GM12892 (cell line): ENCODE results near the gene CPE.

Source experiments
- DNase-seq: peaks from one replicate; pipeline ENCODE4 v3.0.0; 2011; ENCODE audit not compliant: insufficient read length
- FAIRE-seq: peaks from 2 replicates; lab custom pipeline; 2011; peaks lifted over from hg19 to GRCh38; lab: Jason Lieb, UNC
- POLR2A ChIP-seq: IDR thresholded peaks from 2 replicates; pipeline ENCODE4 v1.6.1; 2011; ENCODE audit warnings: low read depth, low read length, control low read depth
- POLR2AphosphoS5 ChIP-seq: IDR thresholded peaks from 2 replicates; pipeline ENCODE4 v1.6.1; 2011; ENCODE audit warnings: low read depth, low read length, control low read depth
- TAF1 ChIP-seq: IDR thresholded peaks from 2 replicates; pipeline ENCODE4 v1.6.1; 2011; ENCODE audit warnings: low read depth, mild to moderate bottlenecking, control low read depth, low read length, borderline replicate concordance

CPE gene

DNA sequence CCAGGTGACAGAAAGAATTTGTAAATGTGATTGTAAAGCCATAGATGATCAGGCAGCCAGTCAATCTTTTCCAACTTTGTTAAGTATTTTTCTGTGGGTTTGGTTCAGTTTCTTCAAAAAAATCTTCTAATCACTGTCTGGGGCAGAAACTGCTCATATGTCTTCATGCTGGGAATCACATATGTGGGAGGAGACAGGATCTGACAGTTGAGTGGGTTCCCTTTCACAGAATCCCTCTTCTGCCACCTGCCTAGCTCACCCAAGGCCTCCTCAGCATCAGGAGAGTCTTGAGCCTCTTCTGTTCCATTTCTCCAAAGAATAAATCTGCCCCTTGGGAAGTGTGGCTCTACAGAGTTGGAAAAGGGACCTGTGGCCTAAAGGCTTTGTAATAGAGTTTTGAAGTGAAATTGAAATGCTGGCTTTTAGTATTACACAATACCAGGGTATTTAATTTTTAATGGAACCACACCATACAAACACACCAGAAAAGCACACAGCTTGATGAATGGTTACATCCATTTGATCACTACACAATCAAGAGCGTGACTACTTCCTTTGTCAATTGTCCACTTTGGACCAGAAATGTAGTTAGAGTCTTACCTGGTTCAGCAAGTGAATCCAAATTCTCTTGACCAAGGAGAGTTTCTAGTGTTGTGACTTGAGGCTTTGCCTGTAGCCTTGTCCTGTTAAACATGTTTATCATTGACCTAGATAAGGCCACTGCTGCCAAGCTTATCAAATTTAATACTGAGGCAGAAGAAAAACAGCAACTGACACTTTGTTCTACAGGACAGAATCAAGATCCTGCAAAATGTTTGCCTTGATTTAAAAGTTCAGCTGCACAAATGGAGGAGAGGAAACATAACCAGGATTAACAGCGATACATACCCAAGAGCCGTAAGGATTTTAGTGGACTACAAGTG is 30.9 kb upstream of the CPE start:
- TF ChIP-seq POLR2A (no peak), TAF1 (no peak), POLR2AphosphoS5 (no peak)
- FAIRE-seq (no peak), DNase-seq (no peak)

DNA sequence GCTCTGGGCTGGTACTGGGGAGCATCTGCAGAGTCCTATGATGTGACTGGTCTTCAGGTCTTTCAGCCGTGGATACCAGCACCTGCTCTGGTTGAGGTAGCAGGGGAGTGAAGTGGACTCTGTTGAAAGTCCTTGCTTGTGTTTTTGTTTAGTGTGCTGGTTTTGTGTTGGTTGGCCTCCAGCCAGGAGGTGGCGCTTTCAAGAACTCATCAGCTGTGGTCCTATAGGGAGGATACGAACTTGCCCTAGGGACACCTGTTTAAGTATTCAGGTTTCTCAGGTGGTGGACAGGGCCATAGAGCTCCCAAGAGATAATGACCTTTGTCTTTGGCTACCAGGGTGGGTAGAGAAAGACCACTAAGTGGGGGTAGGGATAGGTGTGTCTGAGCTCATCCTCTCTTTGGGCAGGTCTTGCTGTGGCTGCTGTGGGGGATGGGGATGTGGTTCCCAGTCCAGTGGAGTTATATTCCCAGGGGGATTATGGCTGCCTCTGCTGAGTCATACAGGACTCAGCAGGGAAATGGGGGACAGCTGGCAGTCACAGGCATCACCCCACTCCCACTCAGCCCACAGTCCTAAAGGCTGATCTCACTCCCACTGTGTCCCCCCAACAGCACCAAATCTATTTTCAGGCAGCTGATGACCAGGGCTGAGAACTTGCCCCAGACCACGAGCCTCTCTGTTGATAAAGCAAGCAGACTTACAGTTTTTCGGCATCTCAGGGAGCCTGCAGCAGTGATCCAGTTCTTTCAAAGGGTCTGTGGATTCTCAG is 27.3 kb upstream of the CPE start:
- no peak for DNase-seq
- TF ChIP-seq TAF1 (no peak), POLR2A (no peak), POLR2AphosphoS5 (no peak)
- FAIRE-seq = no peak

DNA sequence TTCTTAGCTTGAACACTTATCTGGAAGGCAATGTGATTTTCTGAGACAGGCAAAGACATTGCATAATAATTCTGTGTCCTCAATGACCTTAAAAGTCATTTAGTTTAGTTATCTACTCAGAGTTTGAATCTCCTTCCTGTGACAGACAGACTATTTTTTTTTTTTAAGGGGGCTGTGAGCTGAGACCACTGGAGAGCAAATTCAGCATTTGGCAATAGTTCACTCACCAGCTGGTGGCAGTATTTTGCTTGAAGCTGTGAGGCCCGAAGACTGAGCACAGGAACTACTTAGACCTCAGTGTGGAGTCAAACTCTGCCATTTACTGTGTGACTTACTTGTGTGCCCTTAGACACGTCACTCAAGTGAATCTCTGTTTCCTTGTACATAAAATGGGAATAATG is 22.9 kb upstream of the CPE start:
- no peak for TF ChIP-seq POLR2AphosphoS5
- TF ChIP-seq TAF1 = no peak
- TF ChIP-seq POLR2A = no peak
- DNase-seq (no peak), FAIRE-seq (no peak)

DNA sequence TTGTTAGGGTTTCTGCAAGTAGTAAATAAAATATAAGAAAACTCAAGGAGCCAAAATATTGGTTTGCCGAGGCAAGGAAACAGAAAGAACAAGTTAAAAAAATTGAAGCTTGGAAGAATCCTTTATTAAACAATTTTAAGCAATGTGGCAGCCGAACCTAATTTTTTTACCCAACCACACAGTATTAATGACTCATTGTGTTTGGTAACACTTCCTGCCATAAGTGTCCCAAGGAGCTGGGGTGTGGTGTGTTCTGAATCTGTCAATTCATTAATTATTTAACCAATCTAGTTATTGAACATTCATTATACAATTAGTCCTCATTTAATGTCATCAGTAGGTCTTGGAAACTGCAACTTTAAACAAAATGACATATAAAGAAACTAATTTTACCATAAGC is 19.3 kb upstream of the CPE start:
- DNase-seq = no peak
- TF ChIP-seq TAF1 = no peak
- no peak for FAIRE-seq

DNA sequence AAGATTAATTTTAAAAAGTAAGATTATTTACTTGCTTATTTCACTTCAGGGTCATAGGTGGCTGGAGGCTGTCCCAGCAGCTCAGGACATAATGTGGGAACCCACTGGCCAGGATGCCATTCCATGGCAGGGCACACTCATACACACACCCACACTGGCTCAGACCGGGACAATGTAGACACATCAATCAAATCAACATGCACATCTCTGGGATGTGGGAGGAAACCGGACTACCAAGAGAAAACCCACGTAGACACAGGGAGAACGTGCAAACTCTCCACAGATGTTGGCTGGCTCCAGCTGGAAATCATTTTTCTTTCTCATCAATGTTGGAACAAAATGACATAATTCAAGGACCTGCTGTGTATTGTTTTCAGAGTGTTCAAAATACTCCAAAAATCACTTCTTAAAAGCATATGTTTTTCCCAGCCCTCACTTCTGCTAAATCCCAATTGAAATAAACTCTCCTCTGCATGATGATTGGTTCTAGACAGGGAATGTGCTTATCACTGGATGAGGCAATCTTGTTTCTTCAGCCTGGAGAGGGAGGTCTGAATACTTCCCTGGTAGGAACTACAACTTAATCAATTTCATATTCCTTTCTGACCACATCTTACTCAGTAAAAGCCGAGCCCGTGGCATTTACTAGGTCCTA is 18.6 kb upstream of the CPE start:
- no peak for FAIRE-seq
- TF ChIP-seq POLR2A = no peak
- TF ChIP-seq TAF1 = no peak
- no peak for TF ChIP-seq POLR2AphosphoS5
- DNase-seq = no peak

DNA sequence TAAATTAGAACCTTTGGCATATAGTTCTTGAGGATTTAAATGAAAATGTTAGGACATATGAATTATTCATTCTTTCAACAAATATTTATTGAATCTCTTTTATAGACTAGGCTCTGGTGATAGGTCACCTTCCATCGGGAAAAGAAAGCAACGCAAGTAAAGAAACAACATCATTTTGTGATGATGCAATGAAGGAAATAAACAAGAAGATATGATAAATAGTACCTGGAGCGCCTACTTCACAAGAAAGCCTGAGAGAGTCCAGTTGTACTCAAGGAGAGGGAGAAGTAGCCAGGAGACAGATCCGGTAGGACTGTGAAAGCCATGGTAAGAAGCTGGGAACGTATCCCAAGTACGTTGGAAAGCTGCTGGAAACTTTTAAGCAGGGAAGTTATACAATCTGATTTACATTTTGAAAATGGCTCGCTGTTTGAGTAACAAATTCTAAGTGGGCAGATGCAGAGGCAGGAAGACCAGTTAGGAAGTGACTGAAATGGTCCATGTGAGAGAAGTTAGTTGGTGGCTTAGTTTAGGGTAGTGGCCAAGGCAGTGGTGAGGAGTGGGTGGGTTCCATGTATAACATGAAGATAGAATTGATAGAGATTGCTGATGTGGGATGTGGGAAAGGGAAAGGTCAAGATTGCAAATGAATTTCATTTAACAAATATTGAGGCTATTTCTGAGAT is 17.7 kb upstream of the CPE start:
- FAIRE-seq (no peak), DNase-seq (no peak)
- TF ChIP-seq POLR2AphosphoS5 = no peak
- no peak for TF ChIP-seq POLR2A
- TF ChIP-seq TAF1 = no peak

DNA sequence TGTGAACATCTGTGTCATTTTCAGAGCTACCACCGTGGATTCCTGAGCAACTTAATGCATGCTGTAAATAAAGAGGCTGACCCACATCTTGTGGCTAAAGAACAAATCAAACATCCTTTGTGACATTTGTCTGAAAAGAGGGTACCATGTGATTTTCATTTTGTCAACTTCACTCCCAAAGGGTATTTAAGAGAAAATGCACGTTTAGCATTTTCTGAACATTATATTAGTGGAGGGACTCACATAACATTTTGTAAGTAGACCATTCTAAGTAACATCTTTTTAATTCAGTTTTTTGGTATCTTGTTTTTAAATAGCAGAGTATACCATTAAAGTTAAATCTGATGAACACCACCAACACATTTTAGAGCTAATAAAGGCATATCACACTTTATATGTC is 17.0 kb upstream of the CPE start:
- TF ChIP-seq POLR2AphosphoS5 (no peak), POLR2A (no peak), TAF1 (no peak)

DNA sequence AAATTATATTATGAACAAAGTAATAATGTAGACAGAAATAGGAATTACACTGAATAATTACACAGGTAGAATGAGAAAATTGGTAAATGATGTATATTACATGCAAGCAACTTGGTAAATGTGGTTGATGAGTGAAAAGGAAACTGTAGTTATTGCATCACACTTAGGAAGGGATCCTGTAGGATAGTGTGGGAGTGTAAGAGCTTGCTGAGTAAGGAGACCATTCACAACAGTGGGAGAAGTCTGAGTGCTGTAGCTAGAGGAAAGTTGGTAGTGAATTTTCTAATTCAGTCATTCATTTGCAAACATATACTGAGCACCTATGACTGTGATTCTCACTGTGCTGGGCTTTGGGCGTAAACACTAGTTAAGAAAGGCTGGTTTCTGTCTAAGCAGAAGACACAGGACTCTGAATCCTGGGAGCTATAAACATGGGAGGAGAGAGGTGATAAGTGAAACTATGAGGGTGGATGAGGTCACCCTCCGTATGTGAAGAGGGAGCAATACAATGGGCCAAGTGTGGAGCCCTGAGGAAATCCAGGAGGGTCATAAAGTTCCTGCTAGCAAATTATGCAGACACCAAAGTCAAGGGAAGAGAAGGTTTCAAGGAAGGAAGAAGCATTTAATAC is 14.2 kb upstream of the CPE start:
- DNase-seq (no peak), FAIRE-seq (no peak)
- TF ChIP-seq TAF1 (no peak), POLR2AphosphoS5 (no peak), POLR2A (no peak)

More for the DNA sequence above, 17.0 kb upstream of the CPE start:
- FAIRE-seq (no peak), DNase-seq (no peak)

DNA sequence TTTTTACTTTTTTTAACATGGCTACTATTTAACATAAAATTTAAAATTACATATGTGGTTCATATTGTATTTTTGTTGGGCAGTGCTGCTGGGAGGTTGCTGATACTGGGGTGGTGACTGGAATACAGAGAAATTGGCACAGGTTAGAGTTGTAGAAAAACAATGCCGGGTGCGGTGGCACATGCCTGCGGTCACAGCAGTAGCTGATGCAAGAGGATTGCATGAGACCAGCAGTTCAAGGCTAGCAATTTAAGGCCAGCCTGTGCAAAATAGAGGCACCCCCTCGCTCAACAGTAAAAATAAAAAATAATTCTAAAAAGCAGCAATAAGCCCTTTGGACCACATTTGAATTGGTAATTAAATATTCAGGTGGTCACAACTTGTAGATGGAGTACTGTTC is 11.8 kb upstream of the CPE start:
- FAIRE-seq (no peak), DNase-seq (no peak)
- TF ChIP-seq TAF1 = no peak
- TF ChIP-seq POLR2A = no peak
- no peak for TF ChIP-seq POLR2AphosphoS5

DNA sequence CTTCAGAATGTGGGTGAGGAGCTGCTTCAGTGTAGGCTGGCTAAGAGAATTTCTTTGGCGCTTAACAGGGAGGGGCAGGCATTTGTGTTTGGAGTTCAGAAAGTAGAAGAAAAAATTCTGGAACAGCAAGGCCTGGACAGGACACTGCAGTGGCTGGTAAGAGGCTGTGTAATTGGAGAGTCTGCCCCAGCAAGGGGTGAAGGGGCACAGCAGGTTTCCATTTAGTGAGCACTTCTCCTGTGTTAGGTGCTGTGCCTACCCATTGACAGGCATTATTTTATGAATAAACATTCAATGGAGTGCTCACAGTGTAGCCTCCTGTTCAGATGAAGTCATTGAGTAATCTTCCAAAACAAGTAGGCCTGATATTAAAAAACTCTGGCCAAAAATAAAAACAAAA is 10.7 kb upstream of the CPE start:
- TF ChIP-seq POLR2A (no peak), POLR2AphosphoS5 (no peak), TAF1 (no peak)
- no peak for DNase-seq
- no peak for FAIRE-seq
